HUDEP-2 (cell line): ENCODE measurements around the gene PDPR.
"Not testable (repeated sequence)": the region's sequence is repeated elsewhere in the genome, so short reads cannot be mapped to it uniquely, and the experiment has no call there.

Experiments
- DNase-seq, 76 experiments: peaks; one replicate each; lab custom pipeline; 2025; ENCODE audit not compliant: unreplicated experiment in 76 of 76; lab: John Stamatoyannopoulos, UW

Gene PDPR

GRCh38 chr16:70113982-70114826 is at the start of gene PDPR:
PDPR (plus strand) TSS chr16:70114332; CDS start chr16:70120493, 6,161 bp downstream.
- DNase-seq = peak in 74 of 76 experiments; percentile 10 to 91 (median 79)

- peak in 4 of 76 experiments; percentile 0 to 5 (median 2) for DNase-seq
Measured at GRCh38 chr16:70064841-70065370, 49.2 kb upstream of the PDPR start.

GRCh38 chr16:70065376-70065745 is 48.8 kb upstream of the PDPR start:
- not testable (repeated sequence) for DNase-seq

GRCh38 chr16:70065746-70066658 is 48.1 kb upstream of the PDPR start:
- DNase-seq = peak in 72 of 76 experiments; percentile 16 to 89 (median 73)

GRCh38 chr16:70066751-70067150 is 47.4 kb upstream of the PDPR start:
- DNase-seq = not testable (repeated sequence)

GRCh38 chr16:70079081-70079480 is 35.1 kb upstream of the PDPR start:
- not testable (repeated sequence) for DNase-seq

GRCh38 chr16:70081219-70081618 is 32.9 kb upstream of the PDPR start:
- not testable (repeated sequence) for DNase-seq

GRCh38 chr16:70083931-70084330 is 30.2 kb upstream of the PDPR start:
- not testable (repeated sequence) for DNase-seq

- DNase-seq = not testable (repeated sequence)
Measured at GRCh38 chr16:70088160-70088559, 26.0 kb upstream of the PDPR start.

GRCh38 chr16:70088877-70089276 is 25.3 kb upstream of the PDPR start:
- DNase-seq = not testable (repeated sequence)

- DNase-seq = not testable (repeated sequence)
Measured at GRCh38 chr16:70089289-70089688, 24.8 kb upstream of the PDPR start.

- DNase-seq = peak in 2 of 76 experiments; percentile 2 to 8
Measured at GRCh38 chr16:70091104-70091503, 23.0 kb upstream of the PDPR start.

GRCh38 chr16:70094096-70094495 is 20.0 kb upstream of the PDPR start:
- DNase-seq = not testable (repeated sequence)

GRCh38 chr16:70109583-70110279 is 4.4 kb upstream of the PDPR start:
- DNase-seq = not testable (repeated sequence)

GRCh38 chr16:70112162-70112561 is 2.0 kb upstream of the PDPR start:
- not testable (repeated sequence) for DNase-seq

- DNase-seq = not testable (repeated sequence)
Measured at GRCh38 chr16:70113599-70113981, 542 bp upstream of the PDPR start.

GRCh38 chr16:70118354-70118753 is 4.2 kb downstream of the PDPR start:
- DNase-seq = not testable (repeated sequence)

- DNase-seq = not testable (repeated sequence)
Measured at GRCh38 chr16:70118776-70119175, 4.6 kb downstream of the PDPR start.

- not testable (repeated sequence) for DNase-seq
Measured at GRCh38 chr16:70120398-70120797, 6.3 kb downstream of the PDPR start.

GRCh38 chr16:70123822-70124221 is 9.7 kb downstream of the PDPR start:
- DNase-seq = not testable (repeated sequence)
